SK-N-SH (cell line): ENCODE measurements around the gene CTBP1.

Experiments
- CTCF ChIP-seq: fragments of 200-600 bp; sonication (generic); IDR thresholded peaks from 2 replicates; pipeline ENCODE4 v1.6.1; 2017; ENCODE audit warnings: antibody characterized with exemption, mild to moderate bottlenecking, moderate library complexity
- EP300 ChIP-seq, 2 experiments: IDR thresholded peaks; 2 replicates each; pipeline versions ENCODE4 v1.4.0 to v1.6.1; 2012; ENCODE audit warnings: borderline replicate concordance in 1 of 2, low read depth in 1 of 2, low read length in 1 of 2
- IRF3 ChIP-seq: fragments of 150-350 bp; IDR thresholded peaks from 2 replicates; pipeline ENCODE4 v1.6.1; 2016; ENCODE audit warnings: mild to moderate bottlenecking, low read depth, low read length
- NFIC ChIP-seq: IDR thresholded peaks from 2 replicates; pipeline ENCODE4 v1.4.0; 2012; ENCODE audit warnings: borderline replicate concordance
- POLR2AphosphoS5 ChIP-seq: IDR thresholded peaks from 2 replicates; pipeline ENCODE4 v1.6.1; 2012; ENCODE audit warnings: low read depth, low read length
- RAD21 ChIP-seq: IDR thresholded peaks from 2 replicates; pipeline ENCODE4 v1.6.1; 2012; ENCODE audit warnings: mild to moderate bottlenecking, low read length
- SIN3A ChIP-seq: IDR thresholded peaks from 2 replicates; pipeline ENCODE4 v1.6.1; 2012; ENCODE audit warnings: low read depth, mild to moderate bottlenecking, low read length, moderate library complexity, borderline replicate concordance
- USF2 ChIP-seq: fragments of 150-350 bp; IDR thresholded peaks from 2 replicates; pipeline ENCODE4 v1.6.1; 2017; ENCODE audit warnings: antibody characterized with exemption, low read length, low read depth, borderline replicate concordance
- YY1 ChIP-seq: IDR thresholded peaks from 2 replicates; pipeline ENCODE4 v1.4.0; 2012; ENCODE audit warnings: low read depth, mild to moderate bottlenecking
- ZBTB33 ChIP-seq: IDR thresholded peaks from 2 replicates; pipeline ENCODE4 v1.4.0; 2012; ENCODE audit warnings: low read depth, borderline replicate concordance
- TF ChIP-seq, protein P1 (sequence below): IDR thresholded peaks from 2 replicates; pipeline ENCODE4 v1.6.1; 2012; ENCODE audit warnings: mild to moderate bottlenecking, low read depth, low read length, moderate library complexity
- TF ChIP-seq, protein P2 (sequence below): IDR thresholded peaks from 2 replicates; pipeline ENCODE4; 2012

DNA sequence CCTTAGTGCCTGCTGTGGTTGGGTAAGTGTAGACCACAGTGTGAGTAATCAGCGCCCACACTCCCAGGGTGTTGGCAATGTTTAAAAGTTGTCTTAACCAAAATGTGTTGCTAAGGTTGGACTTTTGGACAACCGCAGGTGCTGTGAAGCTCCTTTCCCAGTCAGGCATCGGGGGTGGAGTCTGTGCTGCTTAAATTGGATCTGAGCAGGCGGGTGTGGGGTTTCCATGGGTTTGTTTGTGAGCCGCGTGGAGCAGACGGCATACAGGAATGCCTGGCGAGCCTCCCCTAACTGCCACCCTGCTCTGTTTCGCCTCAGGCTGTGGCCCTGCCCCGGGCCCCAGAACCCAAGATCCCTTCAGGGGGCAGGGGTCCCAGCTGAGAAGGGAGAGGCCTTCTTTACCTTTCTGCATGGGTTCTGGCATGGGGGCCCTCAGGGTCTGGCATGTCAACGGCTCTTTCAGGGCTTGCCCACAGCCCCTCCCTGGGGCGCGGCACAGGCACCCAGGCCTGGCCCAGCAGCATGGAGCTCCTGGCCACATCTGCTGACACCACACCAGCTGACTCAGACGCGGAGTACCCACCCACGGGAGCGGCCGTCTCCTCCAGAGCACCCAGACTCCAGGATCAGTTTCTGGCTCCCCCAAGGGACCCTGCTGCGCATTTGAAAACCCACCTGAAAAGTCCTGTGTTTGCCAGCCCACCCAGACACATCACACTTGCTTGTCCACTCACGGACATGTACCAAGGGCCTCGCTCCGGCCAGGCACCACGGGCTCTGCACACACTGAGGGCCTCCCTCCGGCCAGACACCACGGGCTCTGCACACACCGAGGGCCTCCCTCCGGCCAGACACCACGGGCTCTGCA lies 71.4 kb downstream of the CTBP1 start:
- TF ChIP-seq ZBTB33 (no peak), NFIC (no peak), CTCF (no peak), YY1 (no peak), SIN3A (no peak), USF2 (no peak), POLR2AphosphoS5 (no peak), IRF3 (no peak), RAD21 (no peak), EP300 (IDR thresholded peaks at IDR 0.05; ENCODE audit: borderline replicate concordance in 1 of 2, low read depth in 1 of 2, low read length in 1 of 2) (no peak)
- TF ChIP-seq, protein P1, sequence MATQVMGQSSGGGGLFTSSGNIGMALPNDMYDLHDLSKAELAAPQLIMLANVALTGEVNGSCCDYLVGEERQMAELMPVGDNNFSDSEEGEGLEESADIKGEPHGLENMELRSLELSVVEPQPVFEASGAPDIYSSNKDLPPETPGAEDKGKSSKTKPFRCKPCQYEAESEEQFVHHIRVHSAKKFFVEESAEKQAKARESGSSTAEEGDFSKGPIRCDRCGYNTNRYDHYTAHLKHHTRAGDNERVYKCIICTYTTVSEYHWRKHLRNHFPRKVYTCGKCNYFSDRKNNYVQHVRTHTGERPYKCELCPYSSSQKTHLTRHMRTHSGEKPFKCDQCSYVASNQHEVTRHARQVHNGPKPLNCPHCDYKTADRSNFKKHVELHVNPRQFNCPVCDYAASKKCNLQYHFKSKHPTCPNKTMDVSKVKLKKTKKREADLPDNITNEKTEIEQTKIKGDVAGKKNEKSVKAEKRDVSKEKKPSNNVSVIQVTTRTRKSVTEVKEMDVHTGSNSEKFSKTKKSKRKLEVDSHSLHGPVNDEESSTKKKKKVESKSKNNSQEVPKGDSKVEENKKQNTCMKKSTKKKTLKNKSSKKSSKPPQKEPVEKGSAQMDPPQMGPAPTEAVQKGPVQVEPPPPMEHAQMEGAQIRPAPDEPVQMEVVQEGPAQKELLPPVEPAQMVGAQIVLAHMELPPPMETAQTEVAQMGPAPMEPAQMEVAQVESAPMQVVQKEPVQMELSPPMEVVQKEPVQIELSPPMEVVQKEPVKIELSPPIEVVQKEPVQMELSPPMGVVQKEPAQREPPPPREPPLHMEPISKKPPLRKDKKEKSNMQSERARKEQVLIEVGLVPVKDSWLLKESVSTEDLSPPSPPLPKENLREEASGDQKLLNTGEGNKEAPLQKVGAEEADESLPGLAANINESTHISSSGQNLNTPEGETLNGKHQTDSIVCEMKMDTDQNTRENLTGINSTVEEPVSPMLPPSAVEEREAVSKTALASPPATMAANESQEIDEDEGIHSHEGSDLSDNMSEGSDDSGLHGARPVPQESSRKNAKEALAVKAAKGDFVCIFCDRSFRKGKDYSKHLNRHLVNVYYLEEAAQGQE: no peak
- TF ChIP-seq, protein P2, sequence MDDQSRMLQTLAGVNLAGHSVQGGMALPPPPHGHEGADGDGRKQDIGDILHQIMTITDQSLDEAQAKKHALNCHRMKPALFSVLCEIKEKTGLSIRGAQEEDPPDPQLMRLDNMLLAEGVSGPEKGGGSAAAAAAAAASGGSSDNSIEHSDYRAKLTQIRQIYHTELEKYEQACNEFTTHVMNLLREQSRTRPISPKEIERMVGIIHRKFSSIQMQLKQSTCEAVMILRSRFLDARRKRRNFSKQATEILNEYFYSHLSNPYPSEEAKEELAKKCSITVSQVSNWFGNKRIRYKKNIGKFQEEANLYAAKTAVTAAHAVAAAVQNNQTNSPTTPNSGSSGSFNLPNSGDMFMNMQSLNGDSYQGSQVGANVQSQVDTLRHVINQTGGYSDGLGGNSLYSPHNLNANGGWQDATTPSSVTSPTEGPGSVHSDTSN: no peak
